Keratinocyte (primary cell): Measurements from ENCODE around the gene MEP1A.

Experiments used
- CTCF ChIP-seq, 3 experiments: IDR thresholded peaks in 1 of 3; conservative IDR thresholded peaks in 1 of 3; optimal IDR thresholded peaks in 1 of 3; 2 replicates in 2 of 3; 3 replicates in 1 of 3; pipeline versions ENCODE3 to v1.5.1; 2011; ENCODE audit warnings: low read length in 3 of 3, mild to moderate bottlenecking in 3 of 3, moderate library complexity in 2 of 3, control low read depth in 1 of 3, inconsistent platforms in 1 of 3; ENCODE audit not compliant: insufficient read depth in 2 of 3; ENCODE audit errors: extremely low read depth in 1 of 3
- EZH2 ChIP-seq: IDR thresholded peaks from one replicate; pipeline ENCODE4 v1.6.1; 2012; ENCODE audit warnings: inconsistent platforms, mild to moderate bottlenecking, low read length, moderate library complexity

- TF ChIP-seq CTCF (optimal IDR thresholded peaks at IDR 0.05 in 1 of 3, IDR thresholded peaks at IDR 0.05 in 1 of 3, conservative IDR thresholded peaks at IDR 0.05 in 1 of 3; ENCODE audit: extremely low read depth in 1 of 3, insufficient read depth in 2 of 3, low read length in 3 of 3): no peak
- no peak for TF ChIP-seq EZH2
Observed at GRCh38 chr6:46815130-46815529, 21.9 kb downstream of the MEP1A start.
